GM21529 (cell line): ENCODE measurements around the gene SMARCA4.
"Not testable (repeated sequence)": the region's sequence is repeated elsewhere in the genome, so short reads cannot be mapped to it uniquely, and the experiment has no call there.

Experiments used
- ATAC-seq: cut with Tn5 transposase; IDR thresholded peaks from one replicate; pipeline ENCODE4 v1.9.1; 2021; ENCODE audit not compliant: unreplicated experiment

SMARCA4 gene

GRCh38 chr19:11092181-11092538 lies 131.3 kb downstream of the SMARCA4 start:
- no peak for ATAC-seq

DNA sequence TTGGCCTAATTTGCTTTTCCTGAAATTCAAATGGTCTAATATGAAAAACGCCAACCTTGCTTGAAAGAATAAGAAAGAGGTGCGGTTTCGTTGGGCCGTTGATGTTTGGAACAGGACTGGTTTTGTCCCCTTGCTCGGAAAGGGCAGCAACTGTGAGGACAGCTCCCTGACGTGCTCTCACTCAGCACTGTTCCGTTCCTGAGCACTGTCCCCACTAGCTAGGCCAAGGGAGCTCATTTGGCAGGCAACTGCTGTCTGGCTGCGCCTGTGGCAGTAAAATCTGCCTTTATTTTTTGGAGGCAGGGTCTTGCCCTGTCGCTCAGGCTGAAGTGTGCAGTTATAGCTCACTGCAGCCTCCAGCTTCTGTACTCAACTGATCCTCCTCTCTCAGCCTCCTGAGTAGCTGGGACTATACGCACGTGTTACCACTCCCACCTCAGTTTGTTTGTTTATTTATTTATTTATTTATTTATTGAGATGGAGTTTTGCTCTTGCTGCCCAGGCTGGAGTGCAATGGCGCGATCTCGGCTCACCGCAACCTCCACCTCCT lies 132.9 kb downstream of the SMARCA4 start:
- no peak for ATAC-seq

DNA sequence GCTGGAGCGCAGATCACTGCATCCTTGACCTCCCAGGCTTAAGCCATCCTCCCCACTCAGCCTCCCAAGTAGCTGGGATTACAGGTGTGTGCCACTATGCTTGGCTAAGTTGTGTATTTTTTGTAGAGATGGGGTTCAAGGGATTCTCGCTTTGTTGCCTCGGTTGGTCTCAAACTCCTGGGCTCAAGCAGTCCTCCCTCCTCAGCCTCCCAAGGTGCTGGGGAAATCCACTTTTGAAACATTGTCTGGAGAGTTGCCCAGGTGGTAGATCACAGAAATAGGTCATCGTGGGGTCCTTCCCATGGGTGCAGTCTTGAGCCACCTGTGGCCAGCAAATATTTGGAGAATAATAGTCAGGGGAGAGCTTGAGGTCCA lies 133.7 kb downstream of the SMARCA4 start:
- ATAC-seq = no peak

GRCh38 chr19:11096210-11096841 lies 135.5 kb downstream of the SMARCA4 start:
- peak; percentile 48 for ATAC-seq

GRCh38 chr19:11097367-11097766 lies 136.5 kb downstream of the SMARCA4 start:
- not testable (repeated sequence) for ATAC-seq

- no peak for ATAC-seq
Measured at GRCh38 chr19:11098327-11098726, 137.5 kb downstream of the SMARCA4 start.

GRCh38 chr19:11098861-11099260 lies 138.0 kb downstream of the SMARCA4 start:
- ATAC-seq = no peak

DNA sequence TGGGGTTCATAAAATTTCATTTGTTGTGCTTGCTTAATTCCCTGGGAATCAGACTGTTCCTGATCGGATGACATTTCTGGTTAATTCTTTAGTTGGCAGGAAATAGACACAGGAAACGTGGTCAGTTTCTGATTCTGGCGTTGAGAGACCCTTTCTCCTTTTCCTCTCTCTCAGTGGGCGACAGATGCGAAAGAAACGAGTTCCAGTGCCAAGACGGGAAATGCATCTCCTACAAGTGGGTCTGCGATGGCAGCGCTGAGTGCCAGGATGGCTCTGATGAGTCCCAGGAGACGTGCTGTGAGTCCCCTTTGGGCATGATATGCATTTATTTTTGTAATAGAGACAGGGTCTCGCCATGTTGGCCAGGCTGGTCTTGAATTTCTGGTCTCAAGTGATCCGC lies 139.2 kb downstream of the SMARCA4 start:
- no peak for ATAC-seq

GRCh38 chr19:11101057-11101456 lies 140.2 kb downstream of the SMARCA4 start:
- no peak for ATAC-seq

DNA sequence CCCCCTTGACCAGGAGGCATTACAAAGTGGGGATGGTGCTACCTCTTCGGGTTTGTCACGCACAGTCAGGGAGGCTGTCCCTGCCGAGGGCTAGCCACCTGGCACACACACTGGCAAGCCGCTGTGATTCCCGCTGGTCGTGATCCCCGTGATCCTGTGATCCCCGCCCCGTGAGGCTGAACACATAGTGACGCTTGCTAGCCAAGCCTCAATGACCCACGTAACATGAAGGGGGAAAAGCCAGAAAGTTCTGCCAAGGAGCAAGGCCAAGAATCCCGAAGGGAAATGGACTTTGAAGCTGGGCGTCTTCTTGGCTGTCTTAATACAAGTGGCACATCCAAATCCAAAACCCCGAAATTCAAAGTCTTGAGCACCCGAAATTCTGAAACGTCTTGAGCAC lies 142.1 kb downstream of the SMARCA4 start:
- ATAC-seq = no peak

- ATAC-seq = not testable (repeated sequence)
Measured at GRCh38 chr19:11103667-11104066, 142.8 kb downstream of the SMARCA4 start.

GRCh38 chr19:11105014-11105636 lies 144.3 kb downstream of the SMARCA4 start:
- no peak for ATAC-seq

- no peak for ATAC-seq
Measured at GRCh38 chr19:11106477-11106876, 145.6 kb downstream of the SMARCA4 start.

DNA sequence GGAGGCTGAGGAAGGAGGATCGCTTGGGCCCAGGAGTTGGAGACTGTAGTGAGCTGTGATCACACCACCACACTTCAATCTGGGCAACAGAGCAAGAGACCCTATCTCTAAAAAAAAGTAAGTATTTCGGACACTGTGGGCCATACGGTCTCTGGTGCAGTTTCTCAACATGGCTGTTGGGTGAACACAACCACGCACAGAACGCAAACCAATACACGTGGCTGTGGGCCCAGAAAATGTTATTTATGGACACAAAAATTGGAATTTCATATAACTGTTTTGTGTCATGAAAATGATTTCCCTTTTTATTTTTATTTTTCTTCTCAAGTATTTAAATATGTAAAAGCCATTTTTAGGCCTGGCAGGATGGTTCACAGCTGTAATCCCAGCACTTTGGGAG lies 147.9 kb downstream of the SMARCA4 start:
- no peak for ATAC-seq

DNA sequence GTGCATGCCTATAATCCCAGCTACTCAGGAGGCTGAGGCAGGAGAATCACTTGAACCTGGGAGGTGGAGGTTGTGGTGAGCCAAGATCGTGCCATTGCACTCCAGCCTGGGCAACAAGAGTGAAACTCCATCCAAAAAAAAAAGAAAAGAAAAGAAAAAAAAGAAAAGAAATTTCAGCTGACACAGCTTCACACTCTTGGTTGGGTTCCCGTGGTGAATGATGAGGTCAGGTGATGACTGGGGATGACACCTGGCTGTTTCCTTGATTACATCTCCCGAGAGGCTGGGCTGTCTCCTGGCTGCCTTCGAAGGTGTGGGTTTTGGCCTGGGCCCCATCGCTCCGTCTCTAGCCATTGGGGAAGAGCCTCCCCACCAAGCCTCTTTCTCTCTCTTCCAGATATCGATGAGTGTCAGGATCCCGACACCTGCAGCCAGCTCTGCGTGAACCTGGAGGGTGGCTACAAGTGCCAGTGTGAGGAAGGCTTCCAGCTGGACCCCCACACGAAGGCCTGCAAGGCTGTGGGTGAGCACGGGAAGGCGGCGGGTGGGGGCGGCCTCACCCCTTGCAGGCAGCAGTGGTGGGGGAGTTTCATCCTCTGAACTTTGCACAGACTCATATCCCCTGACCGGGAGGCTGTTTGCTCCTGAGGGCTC lies 150.4 kb downstream of the SMARCA4 start:
- ATAC-seq = no peak

DNA sequence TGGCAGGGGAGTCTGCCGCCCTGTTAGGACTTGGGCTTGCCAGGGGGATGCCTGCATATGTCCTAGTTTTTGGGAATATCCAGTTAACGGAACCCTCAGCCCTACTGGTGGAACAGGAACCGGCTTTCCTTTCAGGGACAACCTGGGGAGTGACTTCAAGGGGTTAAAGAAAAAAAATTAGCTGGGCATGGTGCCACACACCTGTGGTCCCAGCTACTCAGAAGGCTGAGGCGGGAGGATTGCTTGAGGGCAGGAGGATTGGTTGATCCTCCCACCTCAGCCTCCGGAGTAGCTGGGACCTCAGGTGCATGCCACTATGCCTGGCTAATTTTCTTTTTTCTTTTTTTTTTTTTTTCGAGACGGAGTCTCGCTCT lies 150.9 kb downstream of the SMARCA4 start:
- ATAC-seq = no peak
